ENCODE data around the gene CDH22.
A peak's percentile ranks its signal among the peaks of the same experiment; 100 is the strongest.

Gene CDH22

GRCh38 chr20:46265539-46265938 lies 42.8 kb downstream of the CDH22 start:
- DNase-seq = no peak

GRCh38 chr20:46264391-46265266 lies 43.7 kb downstream of the CDH22 start:
- no peak for DNase-seq

GRCh38 chr20:46261456-46262253 lies 46.6 kb downstream of the CDH22 start:
- DNase-seq = no peak

- DNase-seq = no peak
Observed at GRCh38 chr20:46260936-46261454, 47.3 kb downstream of the CDH22 start.

GRCh38 chr20:46260480-46260879 lies 47.8 kb downstream of the CDH22 start:
- no peak for DNase-seq

- no peak for DNase-seq
Observed at GRCh38 chr20:46259260-46259859, 48.9 kb downstream of the CDH22 start.

- no peak for DNase-seq
Observed at GRCh38 chr20:46257887-46258286, 50.4 kb downstream of the CDH22 start.

GRCh38 chr20:46256293-46256692 lies 52.0 kb downstream of the CDH22 start:
- DNase-seq = no peak

- DNase-seq = peak; percentile 21
Observed at GRCh38 chr20:46255440-46256104, 52.7 kb downstream of the CDH22 start.

- no peak for DNase-seq
Observed at GRCh38 chr20:46253391-46253790, 54.9 kb downstream of the CDH22 start.

GRCh38 chr20:46252352-46253091 lies 55.8 kb downstream of the CDH22 start:
- DNase-seq = no peak

GRCh38 chr20:46251211-46251673 lies 57.1 kb downstream of the CDH22 start:
- DNase-seq = no peak

- no peak for DNase-seq
Observed at GRCh38 chr20:46250772-46251171, 57.5 kb downstream of the CDH22 start.

- DNase-seq = no peak
Observed at GRCh38 chr20:46249671-46250070, 58.6 kb downstream of the CDH22 start.

GRCh38 chr20:46246559-46246958 lies 61.7 kb downstream of the CDH22 start:
- no peak for DNase-seq

- no peak for DNase-seq
Observed at GRCh38 chr20:46243707-46244628, 64.3 kb downstream of the CDH22 start.

GRCh38 chr20:46242390-46242789 lies 65.9 kb downstream of the CDH22 start:
- DNase-seq = no peak

- DNase-seq = no peak
Observed at GRCh38 chr20:46240881-46241280, 67.4 kb downstream of the CDH22 start.

GRCh38 chr20:46240065-46240464 lies 68.2 kb downstream of the CDH22 start:
- DNase-seq = no peak

GRCh38 chr20:46237736-46238135 lies 70.6 kb downstream of the CDH22 start:
- DNase-seq = no peak

- DNase-seq = no peak
Observed at GRCh38 chr20:46237227-46237626, 71.1 kb downstream of the CDH22 start.

All from stimulated activated CD4-positive, alpha-beta T cell treated with anti-CD3 and anti-CD28 coated beads, Interleukin-15, amount 100 ng/mL, for 24 hours (primary cell).